VCaP (cell line): ENCODE data around the gene WWOX.

ENCODE experiments used
- H3K27ac ChIP-seq: fragments of 450-650 bp; 2 replicates; pipeline ENCODE4 v1.5.1; 2017
- TF ChIP-seq, protein P1 (sequence below): fragments of 450-650 bp; conservative IDR thresholded peaks from 2 replicates; pipeline ENCODE4 v1.5.1; 2017; ENCODE audit warnings: mild to moderate bottlenecking, moderate library complexity

The WWOX gene

DNA sequence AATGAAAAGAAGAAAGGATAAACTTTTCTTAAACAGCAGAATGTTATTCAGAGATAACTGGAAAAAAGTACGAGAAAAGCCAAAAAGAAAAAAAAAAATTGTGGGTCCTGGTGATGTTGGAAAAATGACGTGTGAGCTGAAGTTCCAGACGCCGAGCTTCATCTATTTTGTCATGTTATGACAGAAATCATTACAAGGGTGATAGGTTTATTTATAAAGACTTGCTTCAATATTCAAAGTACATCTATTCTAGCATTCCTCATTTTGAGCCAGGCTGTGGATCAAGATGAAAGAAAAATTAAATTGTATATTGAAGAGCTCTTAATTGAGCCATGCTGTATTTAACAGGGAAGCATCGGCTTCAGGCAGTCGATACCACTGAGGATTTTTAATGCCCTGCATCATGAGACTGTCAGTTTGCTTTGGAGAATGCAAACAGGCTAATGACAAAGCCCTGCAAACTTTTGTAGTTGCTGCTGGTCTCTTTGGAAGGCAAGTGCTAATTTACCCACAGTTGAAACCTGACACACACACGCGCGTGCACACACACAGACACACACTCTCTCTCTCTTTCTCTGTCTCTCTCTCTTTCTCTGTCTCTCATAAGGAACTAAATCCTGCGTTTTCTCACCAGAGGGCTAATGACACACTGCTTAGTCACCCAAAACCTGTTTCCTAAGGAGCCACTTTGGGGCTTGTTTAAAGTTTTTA lies 110.7 kb downstream of the WWOX start:
- TF ChIP-seq, protein P1, sequence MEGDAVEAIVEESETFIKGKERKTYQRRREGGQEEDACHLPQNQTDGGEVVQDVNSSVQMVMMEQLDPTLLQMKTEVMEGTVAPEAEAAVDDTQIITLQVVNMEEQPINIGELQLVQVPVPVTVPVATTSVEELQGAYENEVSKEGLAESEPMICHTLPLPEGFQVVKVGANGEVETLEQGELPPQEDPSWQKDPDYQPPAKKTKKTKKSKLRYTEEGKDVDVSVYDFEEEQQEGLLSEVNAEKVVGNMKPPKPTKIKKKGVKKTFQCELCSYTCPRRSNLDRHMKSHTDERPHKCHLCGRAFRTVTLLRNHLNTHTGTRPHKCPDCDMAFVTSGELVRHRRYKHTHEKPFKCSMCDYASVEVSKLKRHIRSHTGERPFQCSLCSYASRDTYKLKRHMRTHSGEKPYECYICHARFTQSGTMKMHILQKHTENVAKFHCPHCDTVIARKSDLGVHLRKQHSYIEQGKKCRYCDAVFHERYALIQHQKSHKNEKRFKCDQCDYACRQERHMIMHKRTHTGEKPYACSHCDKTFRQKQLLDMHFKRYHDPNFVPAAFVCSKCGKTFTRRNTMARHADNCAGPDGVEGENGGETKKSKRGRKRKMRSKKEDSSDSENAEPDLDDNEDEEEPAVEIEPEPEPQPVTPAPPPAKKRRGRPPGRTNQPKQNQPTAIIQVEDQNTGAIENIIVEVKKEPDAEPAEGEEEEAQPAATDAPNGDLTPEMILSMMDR, result no peak
- peak overlapping the region; percentile 29; the same call in 1 of the 2 replicates for H3K27ac ChIP-seq

DNA sequence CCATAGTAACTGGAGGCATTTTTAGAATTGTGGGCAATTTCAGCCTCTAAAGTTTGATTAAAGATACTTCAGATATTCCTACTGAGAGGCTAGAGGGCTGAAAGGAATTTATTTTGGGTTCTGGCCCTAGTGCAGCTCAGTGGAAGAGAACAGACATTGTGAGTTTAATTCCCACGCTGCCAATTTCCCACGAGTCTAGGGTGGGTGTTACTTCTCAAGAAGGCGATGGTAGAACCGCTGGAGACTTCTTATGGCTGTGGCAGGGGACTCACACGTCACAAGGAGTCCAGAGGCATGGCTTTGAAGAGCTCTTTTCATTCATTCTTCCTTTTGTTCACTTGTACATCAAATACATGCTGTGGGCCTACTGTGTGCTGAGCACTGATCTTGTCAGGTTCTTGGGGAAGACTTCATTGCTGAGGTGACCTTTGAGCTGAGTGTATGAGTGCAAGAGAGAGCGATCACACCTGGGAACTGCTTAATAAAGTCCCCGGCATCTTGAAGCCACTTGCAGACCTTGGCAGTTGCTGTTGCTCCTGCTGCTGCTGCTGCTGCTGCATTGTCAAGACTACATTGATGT lies 111.7 kb downstream of the WWOX start:
- TF ChIP-seq, protein P1, result no peak
- no peak overlapping the region for H3K27ac ChIP-seq

DNA sequence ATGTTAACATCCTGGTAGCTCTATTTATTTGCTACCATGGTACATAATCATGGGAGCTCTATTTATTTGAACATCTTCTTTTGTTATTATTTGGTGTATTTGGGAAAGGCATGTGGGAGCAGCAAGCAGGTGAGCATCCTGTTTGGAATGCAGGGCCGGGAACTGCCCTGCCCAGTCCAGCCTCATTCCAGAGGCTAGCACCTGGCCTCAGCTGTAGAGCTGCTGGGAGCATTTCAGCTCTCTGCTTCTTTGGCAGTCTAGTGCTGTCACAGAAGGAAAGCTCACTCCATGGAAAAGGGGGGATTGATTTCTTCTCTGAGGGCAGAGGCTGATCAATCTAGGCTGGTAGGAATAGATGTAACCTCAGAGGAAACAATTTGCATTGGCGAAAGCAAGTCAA lies 112.5 kb downstream of the WWOX start:
- H3K27ac ChIP-seq, result no peak overlapping the region
- TF ChIP-seq, protein P1, result no peak

DNA sequence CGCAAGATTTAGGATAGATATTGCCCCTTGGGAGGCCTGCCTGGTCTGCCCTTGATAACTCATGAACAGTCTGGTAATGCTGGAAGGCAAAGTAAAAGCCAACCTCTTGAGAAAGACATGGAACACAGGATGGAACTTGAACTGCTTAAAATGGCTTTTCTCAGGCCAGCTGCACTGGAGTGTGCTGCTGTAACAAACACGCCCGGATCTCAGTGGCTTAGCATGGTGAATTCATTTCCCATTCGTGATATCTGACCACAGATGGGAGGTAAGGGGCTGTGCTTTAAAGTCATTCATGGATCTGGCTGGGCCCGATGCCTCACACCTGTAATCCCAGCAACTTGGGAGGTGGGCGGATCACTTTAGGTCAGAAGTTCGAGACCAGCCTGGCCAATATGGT lies 113.2 kb downstream of the WWOX start:
- TF ChIP-seq, protein P1, result no peak
- no peak overlapping the region for H3K27ac ChIP-seq

DNA sequence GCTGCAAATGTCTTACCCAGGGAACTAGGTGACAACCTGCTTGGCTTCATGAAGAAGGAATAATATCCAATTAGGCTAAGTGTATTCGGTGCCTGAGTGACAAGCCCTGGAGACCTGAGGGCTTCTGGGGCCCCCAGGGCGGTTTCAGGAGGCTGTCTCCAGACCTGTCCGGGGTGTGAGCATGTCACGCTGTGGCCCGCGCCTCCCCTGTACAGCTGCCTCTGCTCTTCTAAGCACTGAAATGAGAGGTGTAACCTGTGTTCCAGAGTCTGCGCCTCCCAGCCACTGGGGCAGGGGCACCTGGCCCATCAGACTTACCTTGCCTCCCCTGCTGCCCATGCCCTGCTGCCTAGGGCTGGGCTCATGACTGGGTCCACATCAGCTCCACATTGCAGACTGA lies 114.3 kb downstream of the WWOX start:
- TF ChIP-seq, protein P1, result no peak
- no peak overlapping the region for H3K27ac ChIP-seq

DNA sequence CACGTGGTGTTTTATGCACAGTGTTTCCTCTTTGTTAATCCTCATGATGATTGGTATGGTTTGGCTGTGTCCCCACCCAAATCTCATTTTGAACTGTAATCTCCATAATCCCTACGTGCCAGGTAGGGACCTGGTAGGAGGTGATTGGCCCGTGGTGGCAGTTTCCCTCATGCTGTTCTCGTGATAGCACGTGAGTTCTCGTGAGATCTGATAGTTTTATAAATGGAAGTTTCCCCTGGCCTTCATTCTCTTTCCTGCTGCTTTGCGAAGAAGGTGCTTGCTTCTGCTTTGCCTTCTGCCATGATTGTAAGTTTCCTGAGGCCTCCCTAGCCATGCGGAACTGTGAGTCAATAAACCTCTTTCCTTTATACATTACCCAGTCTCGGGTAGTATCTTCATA lies 115.8 kb downstream of the WWOX start:
- TF ChIP-seq, protein P1, result no peak
- no peak overlapping the region for H3K27ac ChIP-seq

DNA sequence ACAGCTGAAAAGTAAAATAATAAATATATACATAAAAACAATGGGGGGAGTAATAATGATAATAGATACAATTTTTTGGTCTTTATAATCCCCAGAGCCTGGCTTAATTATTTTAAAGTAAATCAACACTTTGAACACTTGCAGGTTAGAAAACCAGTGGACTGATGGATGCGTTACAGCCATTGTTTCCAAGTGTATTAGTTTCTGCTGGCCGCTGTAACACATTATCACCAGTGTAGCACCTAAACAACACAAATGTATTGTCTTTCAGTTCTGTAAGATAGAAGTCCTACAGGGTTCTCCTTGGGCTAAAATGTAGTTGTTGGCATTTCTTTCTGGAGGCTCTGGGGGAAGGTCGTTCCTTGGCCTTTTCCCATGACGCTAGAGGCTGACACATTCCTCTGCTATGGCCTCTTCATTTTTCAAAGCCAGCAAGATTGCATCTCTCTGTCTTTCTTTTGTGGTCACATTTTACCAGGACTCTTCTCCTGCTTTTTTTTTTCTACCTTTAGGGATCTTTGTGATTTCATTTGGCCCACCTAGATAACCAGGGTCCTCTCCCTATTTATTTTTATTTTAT lies 116.8 kb downstream of the WWOX start:
- TF ChIP-seq, protein P1, result no peak
- H3K27ac ChIP-seq, result no peak overlapping the region
